Loucy (cell line): ENCODE results near the gene HNRNPDL.
A peak's percentile ranks its signal among the peaks of the same experiment; 100 is the strongest.
"Not testable (repeated sequence)": the region's sequence is repeated elsewhere in the genome, so short reads cannot be mapped to it uniquely, and the experiment has no call there.

Experiments used
- H2AFZ ChIP-seq: fragments of 200-600 bp; sonication (generic); 2 replicates; pipeline ENCODE4 v1.6.0; 2016; ENCODE audit warnings: antibody characterized with exemption, mild to moderate bottlenecking, low read length, moderate library complexity
- H3F3A ChIP-seq: fragments of 200-600 bp; 2 replicates; pipeline ENCODE4 v1.6.0; 2016; ENCODE audit warnings: antibody characterized with exemption, low read depth, mild to moderate bottlenecking
- H3K27me3 ChIP-seq: fragments of 200-600 bp; sonication (generic); 2 replicates; pipeline ENCODE4 v1.6.1; 2014; ENCODE audit warnings: low read length, mild to moderate bottlenecking; ENCODE audit not compliant: insufficient read depth, poor library complexity, severe bottlenecking
- H3K36me3 ChIP-seq: fragments of 200-600 bp; sonication (generic); 2 replicates; pipeline ENCODE4 v1.6.1; 2016; ENCODE audit warnings: low read length; ENCODE audit not compliant: insufficient read depth
- H3K4me1 ChIP-seq: fragments of 200-600 bp; sonication (generic); 2 replicates; pipeline ENCODE4 v1.5.1; 2014; ENCODE audit warnings: low read length, mild to moderate bottlenecking; ENCODE audit not compliant: insufficient read depth, poor library complexity, severe bottlenecking
- H3K4me2 ChIP-seq: fragments of 200-600 bp; sonication (generic); 2 replicates; pipeline ENCODE4 v1.6.0; 2014; ENCODE audit warnings: antibody characterized with exemption, low read length, low read depth, mild to moderate bottlenecking; ENCODE audit not compliant: poor library complexity, severe bottlenecking
- H3K4me3 ChIP-seq: fragments of 200-600 bp; sonication (generic); 2 replicates; pipeline ENCODE4 v1.5.1; 2014; ENCODE audit warnings: low read length, mild to moderate bottlenecking, mixed read lengths; ENCODE audit not compliant: poor library complexity, severe bottlenecking
- H3K79me2 ChIP-seq: fragments of 200-600 bp; sonication (generic); 2 replicates; pipeline ENCODE4 v1.6.1; 2014; ENCODE audit warnings: low read length; ENCODE audit not compliant: insufficient read depth
- H3K9ac ChIP-seq: fragments of 200-600 bp; sonication (generic); 2 replicates; pipeline ENCODE4 v1.6.0; 2014; ENCODE audit warnings: mild to moderate bottlenecking, low read depth, low read length, moderate library complexity; ENCODE audit not compliant: poor library complexity, severe bottlenecking
- H3K9me2 ChIP-seq: fragments of 200-600 bp; sonication (generic); replicated peaks from 2 replicates; pipeline ENCODE4 v1.6.1; 2016; ENCODE audit warnings: low read depth, low read length, mixed read lengths
- H3K9me3 ChIP-seq: fragments of 200-600 bp; sonication (generic); 2 replicates; pipeline ENCODE4 v1.6.1; 2014; ENCODE audit warnings: mild to moderate bottlenecking, antibody characterized with exemption, low read length, low read depth; ENCODE audit not compliant: insufficient read depth
- H4K20me1 ChIP-seq: fragments of 200-600 bp; sonication (generic); 2 replicates; pipeline ENCODE4 v1.6.0; 2014; ENCODE audit warnings: antibody characterized with exemption, low read length, mild to moderate bottlenecking; ENCODE audit not compliant: insufficient read depth, poor library complexity, severe bottlenecking
- EZH2phosphoT487 ChIP-seq: fragments of 200-600 bp; IDR thresholded peaks from 2 replicates; pipeline ENCODE4 v1.6.1; 2018; ENCODE audit warnings: antibody characterized with exemption, mild to moderate bottlenecking, moderate library complexity, borderline replicate concordance
- TF ChIP-seq, protein P1 (sequence below): fragments of 200-600 bp; sonication (generic); conservative IDR thresholded peaks from 2 replicates; pipeline ENCODE4 v1.5.1; 2014; ENCODE audit warnings: mild to moderate bottlenecking, antibody characterized with exemption, low read length

HNRNPDL gene

DNA sequence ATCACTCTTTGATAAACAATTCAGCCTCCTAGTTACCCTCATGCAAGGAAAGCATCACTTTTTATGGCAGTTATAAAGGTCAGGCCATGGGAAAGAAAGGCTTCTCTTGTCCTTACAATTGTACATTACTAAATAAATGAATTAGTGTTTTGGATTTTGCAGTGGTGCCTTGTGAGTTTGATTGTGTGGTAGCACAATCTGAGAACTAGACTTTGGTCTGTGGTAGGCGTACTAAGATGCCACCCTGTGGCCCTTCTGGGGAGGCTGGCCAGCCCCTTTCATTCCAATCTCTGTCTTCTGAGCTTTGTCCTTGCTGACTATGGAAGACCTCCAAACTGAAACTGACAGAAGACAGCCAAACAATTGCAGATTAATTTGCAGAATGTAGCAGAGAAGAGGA, 41.9 kb downstream of the HNRNPDL start:
- Histone ChIP-seq H3K79me2 (no peaks in the 10 kb centered on the region), H3K4me2 (no peak overlapping the region), H3K9ac (no peak overlapping the region), H3K27me3 (peaks cover 8% of the 10 kb centered on the region), H2AFZ (no peak overlapping the region), H3F3A (no peaks in the 10 kb centered on the region), H3K4me3 (no peak overlapping the region), H3K36me3 (no peaks in the 10 kb centered on the region), H3K9me2 (no peaks in the 10 kb centered on the region), H3K4me1 (no peaks in the 10 kb centered on the region), H4K20me1 (no peaks in the 10 kb centered on the region), H3K9me3 (no peaks in the 10 kb centered on the region)
- TF ChIP-seq EZH2phosphoT487, result no peak
- TF ChIP-seq, protein P1, sequence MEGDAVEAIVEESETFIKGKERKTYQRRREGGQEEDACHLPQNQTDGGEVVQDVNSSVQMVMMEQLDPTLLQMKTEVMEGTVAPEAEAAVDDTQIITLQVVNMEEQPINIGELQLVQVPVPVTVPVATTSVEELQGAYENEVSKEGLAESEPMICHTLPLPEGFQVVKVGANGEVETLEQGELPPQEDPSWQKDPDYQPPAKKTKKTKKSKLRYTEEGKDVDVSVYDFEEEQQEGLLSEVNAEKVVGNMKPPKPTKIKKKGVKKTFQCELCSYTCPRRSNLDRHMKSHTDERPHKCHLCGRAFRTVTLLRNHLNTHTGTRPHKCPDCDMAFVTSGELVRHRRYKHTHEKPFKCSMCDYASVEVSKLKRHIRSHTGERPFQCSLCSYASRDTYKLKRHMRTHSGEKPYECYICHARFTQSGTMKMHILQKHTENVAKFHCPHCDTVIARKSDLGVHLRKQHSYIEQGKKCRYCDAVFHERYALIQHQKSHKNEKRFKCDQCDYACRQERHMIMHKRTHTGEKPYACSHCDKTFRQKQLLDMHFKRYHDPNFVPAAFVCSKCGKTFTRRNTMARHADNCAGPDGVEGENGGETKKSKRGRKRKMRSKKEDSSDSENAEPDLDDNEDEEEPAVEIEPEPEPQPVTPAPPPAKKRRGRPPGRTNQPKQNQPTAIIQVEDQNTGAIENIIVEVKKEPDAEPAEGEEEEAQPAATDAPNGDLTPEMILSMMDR, result peak; percentile 54

DNA sequence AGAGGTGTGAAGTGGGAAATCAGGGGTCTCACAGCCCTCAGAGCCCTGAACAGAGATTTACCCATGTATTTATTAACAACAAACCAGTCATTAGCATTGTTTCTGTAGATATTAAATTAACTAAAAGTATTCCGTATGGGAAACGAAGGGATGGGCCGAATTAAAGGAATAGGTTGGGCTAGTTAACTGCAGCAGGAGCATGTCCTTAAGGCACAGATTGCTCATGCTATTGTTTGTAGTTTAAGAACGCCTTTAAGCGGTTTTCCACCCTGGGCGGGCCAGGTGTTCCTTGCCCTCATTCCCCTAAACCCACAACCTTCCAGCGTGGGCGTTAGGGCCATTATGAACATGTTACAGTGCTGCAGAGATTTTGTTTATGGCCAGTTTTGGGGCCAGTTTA, 44.0 kb downstream of the HNRNPDL start:
- not testable (repeated sequence) for H3K9me2 ChIP-seq, H3K9me3 ChIP-seq, H3K4me3 ChIP-seq

DNA sequence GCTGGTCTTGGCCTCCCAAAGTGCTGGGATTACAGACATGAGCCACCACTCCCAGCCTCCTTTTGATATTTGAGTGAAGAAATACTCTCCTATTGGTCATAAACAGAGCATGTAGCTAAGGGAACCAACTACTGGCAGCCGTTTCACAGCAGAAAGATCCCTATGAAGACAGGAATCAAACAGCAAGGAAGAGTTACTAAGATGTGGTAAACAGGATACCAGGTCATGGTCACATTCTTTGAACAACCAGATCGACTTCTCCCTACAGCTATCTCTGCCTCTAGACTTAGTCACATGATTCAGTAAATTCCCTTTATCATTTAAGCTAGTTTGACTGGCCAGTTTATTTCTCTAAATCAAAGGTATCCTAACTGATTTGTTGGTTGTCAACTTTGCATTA, 47.5 kb downstream of the HNRNPDL start:
- Histone ChIP-seq H3K4me2 (no peak overlapping the region), H3K9me2 (no peaks in the 10 kb centered on the region), H3K9me3 (peaks cover 12% of the 10 kb centered on the region; the same call in 1 of the 2 replicates), H3K79me2 (no peaks in the 10 kb centered on the region; the same call in 1 of the 2 replicates), H4K20me1 (no peaks in the 10 kb centered on the region), H3K4me1 (no peaks in the 10 kb centered on the region), H3K36me3 (no peaks in the 10 kb centered on the region), H3F3A (no peaks in the 10 kb centered on the region), H3K9ac (no peak overlapping the region), H3K4me3 (no peak overlapping the region), H2AFZ (no peak overlapping the region), H3K27me3 (peaks cover 8% of the 10 kb centered on the region)
- TF ChIP-seq, protein P1, result no peak
- TF ChIP-seq EZH2phosphoT487, result no peak

More for the DNA sequence above, 44.0 kb downstream of the HNRNPDL start:
- not testable (repeated sequence) for H3K79me2 ChIP-seq, H3K36me3 ChIP-seq, H3K27me3 ChIP-seq, H3F3A ChIP-seq, H3K4me1 ChIP-seq, H4K20me1 ChIP-seq, H3K9ac ChIP-seq, H3K4me2 ChIP-seq, H2AFZ ChIP-seq

DNA sequence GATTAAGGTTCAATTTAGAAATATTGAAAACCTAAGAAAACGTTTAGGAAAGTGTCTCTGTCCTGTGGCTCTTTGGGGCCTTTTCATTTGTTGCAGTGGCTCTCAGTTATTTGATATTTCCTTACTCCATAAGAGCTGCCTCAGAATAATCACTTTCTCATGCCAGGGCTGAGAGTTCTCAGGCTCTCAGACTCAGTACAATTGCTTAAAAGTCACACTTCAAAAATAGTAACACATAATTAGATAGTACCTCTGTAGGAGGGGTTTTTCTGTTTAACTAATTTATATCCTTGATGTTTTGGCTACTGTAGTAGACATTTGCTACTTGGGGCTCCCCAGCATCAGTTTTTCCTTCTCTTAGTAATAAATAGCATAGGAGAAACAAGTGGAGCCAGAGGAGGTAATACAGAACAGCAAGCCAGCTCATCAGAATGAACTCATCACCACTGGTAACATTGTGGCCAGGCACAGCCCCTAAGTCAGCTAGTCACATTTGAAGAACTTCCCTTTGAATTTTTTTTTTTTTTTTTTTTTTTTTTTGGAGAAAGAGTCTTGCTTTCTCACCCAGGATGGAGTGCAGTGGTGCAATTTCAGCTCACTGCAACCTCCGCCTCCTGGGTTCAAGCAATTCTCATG, 48.5 kb downstream of the HNRNPDL start:
- Histone ChIP-seq H3K36me3 (no peaks in the 10 kb centered on the region), H3K4me3 (no peak overlapping the region), H3K9me2 (no peaks in the 10 kb centered on the region), H2AFZ (no peak overlapping the region), H3F3A (no peaks in the 10 kb centered on the region), H3K27me3 (peaks cover 8% of the 10 kb centered on the region), H3K4me1 (no peaks in the 10 kb centered on the region), H4K20me1 (no peaks in the 10 kb centered on the region), H3K9ac (no peak overlapping the region), H3K4me2 (no peak overlapping the region), H3K9me3 (peaks cover 12% of the 10 kb centered on the region; the same call in 1 of the 2 replicates), H3K79me2 (peaks cover 5% of the 10 kb centered on the region; the same call in 1 of the 2 replicates)
- TF ChIP-seq EZH2phosphoT487, result no peak
- TF ChIP-seq, protein P1, result no peak
